Esophagus squamous epithelium (tissue), 4 donors: ENCODE results near the gene PLD6.

Experiments used
- CTCF ChIP-seq, 6 experiments: fragments of 450-650 bp in 4 of 6; fragments of 200-600 bp in 2 of 6; sonication (generic) in 2 of 6; IDR thresholded peaks; one replicate each; pipeline ENCODE4 v1.5.1; 2016 to 2019; ENCODE audit warnings: antibody characterized with exemption in 6 of 6, mild to moderate bottlenecking in 4 of 6, moderate library complexity in 4 of 6
- POLR2A ChIP-seq, 4 donors: fragments of 450-650 bp; IDR thresholded peaks; one replicate each; pipeline ENCODE4 v1.6.1; 2017; ENCODE audit warnings: antibody characterized with exemption in 4 of 4, mild to moderate bottlenecking in 4 of 4, moderate library complexity in 3 of 4

GRCh38 chr17:17201907-17202306 lies 4.2 kb downstream of the PLD6 start:
- no peak for TF ChIP-seq CTCF (IDR thresholded peaks at IDR 0.05)
- no peak for TF ChIP-seq POLR2A (IDR thresholded peaks at IDR 0.05)
